ENCODE measurements around the gene PHF21A. TPM values are rescaled to one million over a fixed set of nuclear protein-coding genes. Genes with fewer than 3 reads are reported as not detected.
A peak's percentile ranks its signal among the peaks of the same experiment; 100 is the strongest.

PHF21A gene
- total and polyA plus RNA-seq, 2 of the 8 experiments (the other 6 are each of a cell fraction or from before 2014, with no cell fraction given): 17.6 to 40.3 TPM

DNA sequence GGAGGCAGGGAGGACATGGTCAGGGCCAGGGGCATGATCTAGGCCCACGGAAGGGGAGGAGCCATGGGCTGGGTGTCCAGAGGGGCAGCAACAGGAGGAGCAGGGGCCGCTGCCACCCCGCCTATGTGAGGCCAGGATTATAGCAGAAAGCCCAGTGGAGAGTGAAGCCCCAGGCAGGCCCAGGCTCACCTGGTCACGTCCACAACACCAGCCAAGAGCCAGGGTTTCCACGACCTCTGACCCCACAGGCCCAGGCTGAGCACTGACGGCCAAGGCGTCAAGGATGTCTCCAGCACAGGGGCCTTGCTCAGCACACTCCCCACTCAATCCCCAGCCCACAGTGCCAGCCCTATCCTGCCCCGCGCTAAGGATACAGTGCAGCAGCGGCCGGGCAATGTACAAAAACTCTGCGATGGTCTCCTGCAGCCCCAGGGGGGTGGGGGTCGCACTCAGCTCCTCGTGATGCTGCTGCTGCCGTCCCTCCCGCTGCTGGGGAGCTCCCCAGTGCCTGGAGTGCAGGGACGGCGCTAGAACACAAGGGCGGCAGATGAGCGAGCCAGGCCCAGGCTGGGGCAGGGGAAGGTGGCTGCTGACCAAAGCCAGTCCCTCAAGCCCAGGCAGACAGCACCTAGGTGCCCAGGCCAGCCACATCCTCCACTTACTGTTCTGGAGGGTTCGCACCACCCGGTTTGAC lies 207.2 kb downstream of the PHF21A start:
- FAIRE-seq (no peak), DNase-seq (ENCODE audit: low read depth in 1 of 2, low spot score in 2 of 2) (no peak)
- Histone ChIP-seq H2BK20ac (ENCODE audit: low read length) (no peak overlapping the region), H3K4me3 (ENCODE audit: extremely low read depth in 1 of 4, insufficient read depth in 2 of 4, low read depth in 3 of 4, low read length in 4 of 4) (no peak overlapping the region), H3K27ac (ENCODE audit: low read depth, low read length) (no peak overlapping the region), H3K4me2 (ENCODE audit: insufficient read depth in 1 of 2, low read depth in 2 of 2, low read length in 2 of 2) (no peak overlapping the region), H3K9ac (replicated peaks in 1 of 4; ENCODE audit: extremely low read depth in 1 of 4, low read depth in 3 of 4, low read length in 3 of 4) (no peak overlapping the region), H2BK12ac (ENCODE audit: low read depth, low read length) (no peak overlapping the region), H4K8ac (ENCODE audit: extremely low read depth, insufficient read depth, low read length) (0 out of 2 replicates have a peak overlapping the region, but pooled peaks have one; percentile 57), H3K18ac (ENCODE audit: extremely low read depth, low read length) (no peak overlapping the region), H4K5ac (ENCODE audit: insufficient read length, low read depth, low read length) (no peak overlapping the region), H3K79me1 (ENCODE audit: low read depth, low read length) (peaks cover 8% of the 10 kb centered on the region; the same call in 1 of the 2 replicates), H3K79me2 (ENCODE audit: control insufficient read depth in 1 of 2, insufficient read depth in 2 of 2, low read length in 2 of 2) (peaks cover 0 to 6% of the 10 kb centered on the region in 2 experiments; a peak in 1 of 4 replicates), H3K4ac (replicated peaks; ENCODE audit: insufficient read length, low read depth, low read length) (no peak overlapping the region), H2BK15ac (ENCODE audit: low read length) (no peak overlapping the region), H3K56ac (replicated peaks; ENCODE audit: insufficient read length, low read depth, low read length) (no peak overlapping the region), H3K14ac (ENCODE audit: insufficient read length) (no peak overlapping the region), H3K27me3 (replicated peaks in 1 of 4; ENCODE audit: control insufficient read depth in 3 of 4, extremely low read depth in 1 of 4, insufficient read depth in 3 of 4, low read length in 3 of 4) (no peaks in the 10 kb centered on the region), H4K20me1 (replicated peaks in 1 of 2; ENCODE audit: control insufficient read depth in 1 of 2, insufficient read depth in 2 of 2, low read length in 2 of 2) (peaks cover 4 to 20% of the 10 kb centered on the region in 2 experiments), H2AFZ (ENCODE audit: low read length) (no peak overlapping the region), H2BK5ac (ENCODE audit: low read depth, low read length) (no peak overlapping the region), H3K36me3 (ENCODE audit: control insufficient read depth in 2 of 4, insufficient read depth in 4 of 4, low read length in 3 of 4) (peaks cover 3 to 26% (median 17%) of the 10 kb centered on the region in 4 experiments; a peak in 7 of 8 replicates), H4K91ac (replicated peaks; ENCODE audit: insufficient read length, low read length) (no peak overlapping the region), H2BK120ac (replicated peaks; ENCODE audit: low read depth, low read length) (no peak overlapping the region), H3K9me3 (ENCODE audit: insufficient read depth in 2 of 2, low read depth in 1 of 2, low read length in 1 of 2) (no peaks in the 10 kb centered on the region), H3K23me2 (ENCODE audit: low read depth, low read length) (peaks cover 10% of the 10 kb centered on the region), H3K4me1 (replicated peaks in 1 of 4; ENCODE audit: control insufficient read depth in 3 of 4, insufficient read depth in 4 of 4, low read length in 3 of 4) (peaks cover 0 to 8% (median 3%) of the 10 kb centered on the region in 4 experiments; a peak in 6 of 7 replicates), H2AK5ac (ENCODE audit: low read depth, low read length) (no peak overlapping the region), H3K23ac (ENCODE audit: insufficient read length) (no peak overlapping the region)
- WGBS, 2 experiments (ENCODE audit: extremely low coverage in 1 of 2, insufficient coverage in 1 of 2, insufficient read length in 1 of 2, insufficient replicate concordance in 2 of 2, low coverage in 1 of 2, low lambda C conversion rate in 2 of 2, missing lambda C conversion rate in 1 of 2): 83% methylated on average over 22 of the region's 22 CpGs; no CpG with 5 or more reads in 1 of the 2 experiments
- no peak for TF ChIP-seq GTF2F1 (IDR thresholded peaks at IDR 0.05; ENCODE audit: borderline replicate concordance, low read depth, low read length)
- TF ChIP-seq JUN (IDR thresholded peaks at IDR 0.05; ENCODE audit: low read depth, low read length): no peak
- ChIA-PET POLR2A (ENCODE audit: partially characterized antibody) (interaction anchor here (2.9 to 5.4 kb wide), 2 partner anchors 7 to 13 kb away, joined by 11 to 36 read pairs; partner anchors contain the start of gene FREY1), CTCF (ENCODE audit: partially characterized antibody) (interaction anchor here (1.0 to 4.7 kb wide), 2 partner anchors 40 to 389 kb away, joined by 3 to 33 read pairs; no protein-coding TSS in a partner anchor)
